HG02759 (cell line): ENCODE results near the gene MRPL36.

Experiments
- ATAC-seq: cut with Tn5 transposase; IDR thresholded peaks from one replicate; pipeline ENCODE4 v1.9.1; 2021; ENCODE audit warnings: mild to moderate bottlenecking, moderate library complexity; ENCODE audit not compliant: unreplicated experiment

MRPL36 gene

DNA sequence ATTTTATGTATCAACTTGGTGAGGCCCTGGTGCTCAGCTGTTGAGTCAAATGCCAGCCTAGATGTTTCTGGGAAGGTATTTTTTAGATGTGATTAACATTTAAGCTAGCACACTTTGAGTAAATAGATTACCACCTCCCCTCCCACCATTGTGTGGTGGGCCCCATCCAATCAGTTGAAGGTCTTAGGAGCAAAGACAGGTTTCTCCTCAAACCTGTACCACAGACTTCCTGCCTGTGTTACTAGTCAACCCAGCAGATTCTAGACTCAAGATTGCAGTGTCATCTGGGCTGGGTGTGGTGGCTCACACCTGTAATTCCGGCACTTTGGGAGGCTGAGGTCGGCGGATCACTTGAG lies 33.8 kb downstream of the MRPL36 start:
- ATAC-seq = no peak

DNA sequence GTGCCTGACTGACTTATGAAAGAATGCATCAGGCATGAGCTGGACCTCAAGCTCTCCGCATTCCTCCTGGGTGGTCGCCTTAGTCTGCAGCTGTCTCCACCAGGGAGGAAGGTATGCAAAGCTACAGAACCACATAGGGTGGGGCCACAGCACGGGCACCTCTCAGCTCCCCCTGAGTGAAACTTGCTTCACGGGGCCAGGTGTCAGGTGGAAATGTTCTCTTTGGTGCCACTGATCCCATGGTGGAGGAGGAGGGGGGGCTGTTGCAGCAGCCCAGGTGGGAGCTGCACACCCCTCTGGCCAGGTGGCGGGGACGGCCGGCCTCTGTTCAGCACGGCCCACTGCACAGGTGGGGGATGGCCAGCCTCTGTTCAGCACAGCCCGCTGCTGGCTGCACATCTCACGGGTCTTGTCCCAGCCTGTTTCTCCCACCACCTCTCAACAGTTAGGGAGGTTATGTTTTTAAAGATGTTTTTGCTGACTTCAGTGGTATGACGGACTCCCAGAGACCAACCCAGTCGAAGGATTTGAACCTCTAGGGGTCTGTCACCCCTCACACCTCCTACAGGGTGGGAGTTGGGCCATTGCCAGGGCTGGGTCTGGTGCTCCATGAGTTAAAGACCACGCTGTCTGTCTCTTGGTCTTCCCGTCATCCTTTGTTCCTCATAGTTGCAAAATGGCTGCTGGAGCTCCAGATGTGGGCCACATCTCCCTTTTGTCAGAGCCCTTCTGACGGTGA lies 34.3 kb downstream of the MRPL36 start:
- ATAC-seq = peak; percentile 45

DNA sequence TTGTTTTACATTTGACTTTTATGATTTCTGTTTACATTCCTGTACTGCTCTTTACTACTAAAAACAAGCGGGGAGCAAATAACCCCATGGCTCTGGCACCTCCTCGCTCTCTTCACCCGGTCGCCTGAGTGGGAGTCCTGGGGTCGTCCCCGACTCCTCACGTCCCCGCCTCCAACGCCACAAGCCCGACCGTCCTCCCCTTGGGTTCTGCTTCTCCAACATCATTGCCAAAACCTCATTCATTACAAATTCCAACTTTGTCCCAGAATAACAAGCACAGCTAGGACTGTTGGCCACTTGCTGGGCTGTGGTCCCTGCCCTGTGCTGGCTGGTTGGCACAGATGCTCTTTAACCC lies 35.1 kb downstream of the MRPL36 start:
- ATAC-seq = no peak

DNA sequence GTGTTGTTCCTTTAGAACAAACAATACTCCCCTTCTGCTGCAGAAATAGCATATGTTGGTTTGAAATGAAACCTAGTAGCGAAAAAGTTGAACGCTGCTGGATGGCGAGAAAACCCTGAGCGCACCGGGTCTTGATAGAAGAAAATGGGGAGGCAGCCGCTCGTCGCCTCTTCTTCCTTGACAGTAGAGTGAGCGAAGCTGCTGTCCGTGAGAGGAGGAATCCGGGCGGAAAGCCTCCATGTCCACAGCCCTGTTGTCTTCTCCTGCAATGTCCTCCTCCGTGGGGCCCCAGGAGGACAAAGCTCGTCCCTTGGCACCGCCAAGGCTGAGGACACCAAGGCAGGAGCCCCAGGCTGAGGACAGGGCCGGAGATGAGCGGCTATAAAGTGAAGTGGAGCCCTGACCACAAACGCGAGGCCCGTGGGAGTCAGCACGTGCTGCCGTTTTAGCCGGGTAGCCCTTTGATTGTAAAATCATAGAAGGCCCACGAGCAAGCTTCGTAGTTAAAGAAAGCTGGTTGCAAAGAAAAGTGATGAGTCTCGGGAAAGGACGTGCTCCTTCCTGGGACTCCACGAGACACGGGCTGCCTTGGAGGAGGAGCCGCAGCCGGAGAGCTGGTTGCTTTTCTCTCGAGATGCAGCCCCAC lies 35.6 kb downstream of the MRPL36 start:
- ATAC-seq = no peak

DNA sequence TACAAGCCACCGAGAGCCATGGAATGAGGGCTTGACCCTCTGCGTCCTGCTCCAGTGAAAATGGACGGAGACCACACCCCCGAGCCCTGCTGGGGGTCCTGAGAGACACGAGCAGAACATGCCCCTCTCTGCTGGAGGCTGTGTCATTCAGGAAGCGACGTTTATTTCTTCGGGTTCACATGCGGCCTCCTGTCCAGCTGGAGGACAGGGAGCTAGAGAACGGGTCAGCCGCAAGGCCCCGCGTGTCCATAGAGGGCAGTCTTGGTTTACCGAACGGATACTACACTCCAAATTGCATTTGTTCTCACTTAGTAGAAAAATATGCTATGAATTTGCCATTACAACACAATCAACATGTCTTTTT lies 36.1 kb downstream of the MRPL36 start:
- no peak for ATAC-seq

DNA sequence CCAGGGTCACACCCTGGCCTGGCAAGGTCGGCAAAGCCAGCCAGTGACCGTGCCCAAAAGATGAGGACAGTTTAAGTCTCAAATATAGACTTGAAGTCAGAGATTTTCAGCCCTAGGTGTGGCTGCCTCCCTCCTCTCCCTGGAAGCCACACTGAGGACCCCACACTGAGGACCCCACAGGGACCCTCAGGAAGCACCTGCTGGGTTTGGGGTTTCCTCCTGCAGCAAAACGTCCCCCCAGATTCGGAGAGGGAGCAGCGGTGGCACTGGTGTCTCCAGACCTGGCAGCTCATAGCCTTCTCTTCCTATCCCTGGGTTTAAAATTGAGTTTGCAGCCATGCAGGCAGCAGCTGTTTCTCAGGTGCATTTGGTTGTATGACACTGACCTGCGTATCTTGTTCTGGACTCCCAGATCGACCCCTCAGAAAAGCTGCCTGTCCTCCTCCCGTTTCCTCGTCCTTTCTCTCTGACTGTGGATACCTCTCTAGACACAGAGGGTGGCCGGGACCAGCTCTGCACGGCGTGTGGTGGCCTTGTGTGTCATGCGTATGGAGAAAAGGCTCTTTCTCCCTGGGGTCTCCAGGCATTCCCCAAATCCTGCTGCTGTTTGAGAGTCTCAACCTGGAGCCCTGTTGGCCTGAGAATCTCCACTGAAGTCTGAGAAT lies 36.6 kb downstream of the MRPL36 start:
- ATAC-seq = no peak

DNA sequence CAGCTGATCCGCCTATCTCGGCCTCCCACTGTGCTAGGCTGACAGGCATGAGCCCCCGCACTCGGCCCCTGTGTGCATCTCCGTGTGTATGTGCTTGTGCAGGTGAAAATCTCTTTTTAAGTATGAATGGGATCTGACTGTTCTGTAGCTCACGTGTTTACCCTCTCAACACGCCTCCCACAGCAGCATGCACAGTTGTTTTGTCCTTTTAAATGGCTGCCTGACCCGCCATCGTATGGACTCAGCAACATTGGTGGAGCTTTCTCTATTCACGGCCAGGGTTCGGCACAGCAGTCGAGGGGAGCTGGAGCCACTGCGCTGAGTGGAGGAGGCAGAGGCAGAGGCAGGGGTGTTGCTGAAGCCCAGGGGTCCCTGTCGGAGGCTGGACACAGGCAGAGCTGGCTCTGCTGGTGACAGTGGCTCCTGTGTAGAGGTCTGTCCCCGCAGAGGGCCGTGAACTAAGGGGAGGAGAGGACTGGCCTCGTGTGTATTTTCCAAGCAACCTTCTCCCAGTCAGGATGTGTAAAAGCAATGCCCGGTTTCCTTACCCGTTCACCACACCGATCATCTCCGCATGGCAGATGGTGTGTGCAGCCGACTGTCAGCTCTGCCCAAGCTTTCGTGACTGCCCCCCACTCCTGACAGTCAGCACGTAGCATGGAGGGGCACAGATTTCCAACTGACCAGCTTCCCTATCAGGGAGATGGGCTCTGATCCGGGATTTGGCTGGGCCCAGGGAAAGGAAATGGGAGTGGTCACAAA lies 37.3 kb downstream of the MRPL36 start:
- no peak for ATAC-seq

DNA sequence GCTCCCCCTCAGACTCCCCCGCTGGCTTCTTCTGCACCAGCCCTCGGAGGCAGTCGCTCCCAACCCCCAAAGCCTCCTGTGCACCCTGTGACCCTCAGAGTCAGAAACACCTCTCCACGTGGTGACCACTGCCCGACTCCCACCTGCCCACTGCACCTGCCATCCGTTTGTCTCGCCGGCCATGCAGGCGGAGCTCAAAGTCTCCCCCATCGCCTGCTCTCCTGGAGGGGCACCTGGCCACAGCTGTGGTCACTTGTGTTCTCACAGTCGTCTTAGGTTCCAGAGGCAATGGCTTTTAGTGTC lies 38.2 kb downstream of the MRPL36 start:
- ATAC-seq = no peak

DNA sequence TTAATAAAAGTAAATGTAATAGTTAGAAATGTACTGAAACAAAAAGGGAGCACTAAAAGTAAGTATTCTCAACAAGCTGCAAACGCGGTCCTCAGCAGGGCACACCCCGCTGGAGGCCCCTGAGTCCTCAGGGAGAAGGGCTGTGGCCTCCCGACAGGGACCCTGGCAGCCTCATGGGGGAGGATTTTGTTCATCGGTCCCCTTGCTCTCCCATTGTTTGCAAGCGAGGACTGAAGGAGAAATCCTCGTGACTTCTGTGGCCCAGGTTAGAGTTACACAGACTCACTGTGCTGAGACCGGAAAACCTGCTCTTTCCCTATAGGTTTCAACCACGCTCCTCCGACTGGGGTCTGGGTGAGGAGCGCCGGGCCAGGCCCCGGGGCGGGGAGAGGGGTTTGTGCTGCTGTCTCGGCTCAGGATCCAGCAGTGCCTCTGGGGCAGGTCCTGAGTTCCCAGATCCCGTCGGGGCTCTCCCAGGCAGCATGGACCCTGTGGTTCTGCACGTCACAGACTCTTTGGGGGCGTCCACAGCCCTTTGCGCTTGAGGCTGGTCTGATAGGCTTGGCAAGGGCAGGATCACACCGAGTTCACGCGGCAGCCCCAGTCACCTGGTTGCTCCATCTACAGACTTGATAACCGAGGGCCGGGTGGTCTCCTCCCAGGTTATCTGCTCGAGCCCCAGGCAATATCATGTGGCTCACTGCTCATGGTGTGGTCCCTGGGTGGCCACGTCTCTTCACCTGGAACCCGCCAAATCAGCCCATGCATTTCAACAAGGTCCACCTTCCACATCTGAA lies 38.8 kb downstream of the MRPL36 start:
- ATAC-seq = no peak

DNA sequence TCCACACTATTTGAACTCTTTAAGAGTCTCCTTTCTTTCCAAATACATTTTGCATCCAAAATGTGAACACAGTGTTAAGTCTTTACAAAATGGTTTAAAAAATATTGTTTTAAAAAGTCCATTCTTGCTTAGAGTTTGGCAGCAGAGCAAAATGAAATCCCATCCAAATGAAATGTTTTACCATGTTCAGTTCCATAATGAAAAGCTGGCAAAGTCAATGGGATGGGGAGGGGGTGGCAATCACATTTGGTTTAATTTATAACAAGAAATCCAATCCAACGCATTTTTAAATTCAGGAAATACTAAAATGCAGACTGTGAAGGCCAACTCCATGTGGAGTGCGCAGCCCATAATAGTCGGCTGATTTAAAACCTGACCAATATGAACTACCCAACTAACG lies 39.4 kb downstream of the MRPL36 start:
- ATAC-seq = no peak

DNA sequence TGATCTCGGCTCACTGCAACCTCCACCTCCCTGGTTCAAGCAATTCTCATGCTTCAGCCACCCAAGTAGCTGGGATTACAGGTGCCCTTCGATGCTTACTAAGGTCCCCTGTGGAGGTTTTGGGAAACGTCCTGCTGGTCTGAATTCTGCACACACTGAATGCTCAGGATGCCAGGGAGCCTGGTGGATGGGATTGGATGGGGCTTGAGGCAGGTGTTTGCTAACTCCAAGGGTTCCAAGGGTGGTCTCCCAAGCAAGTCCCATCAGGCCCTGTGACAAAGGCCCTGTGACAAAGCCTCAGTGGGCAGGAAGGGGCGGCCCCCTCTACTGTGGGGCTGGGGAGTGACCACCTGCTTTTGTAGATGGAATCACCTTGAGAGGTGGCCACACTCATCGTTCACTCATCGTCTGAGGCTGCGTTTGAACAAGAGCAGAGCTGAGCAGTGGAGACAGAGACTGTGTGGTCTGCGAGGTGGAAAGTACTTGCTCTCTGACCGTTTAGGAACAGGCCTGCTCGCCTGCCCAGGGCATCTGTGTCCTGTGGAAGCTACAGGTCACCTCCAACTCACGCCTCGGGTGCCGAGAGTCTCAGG lies 40.2 kb downstream of the MRPL36 start:
- ATAC-seq = no peak

DNA sequence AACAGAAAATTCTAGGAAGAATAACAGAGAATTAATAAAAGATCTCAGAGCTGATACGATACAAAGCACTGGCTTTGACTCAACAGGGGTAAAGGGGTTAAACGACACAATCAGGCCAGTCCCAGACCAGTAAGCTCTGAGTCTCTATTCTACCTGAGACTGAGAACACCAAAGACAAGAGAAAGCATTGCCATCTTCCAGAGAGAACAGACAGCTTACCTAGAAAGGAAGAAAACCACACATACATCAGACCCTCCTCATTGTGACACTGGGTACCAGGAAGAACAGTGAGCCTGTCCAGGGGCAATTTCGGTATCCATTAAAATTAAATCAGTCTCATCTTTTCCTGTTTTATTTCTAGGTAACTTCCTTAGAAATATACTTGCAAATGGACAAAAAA lies 41.1 kb downstream of the MRPL36 start:
- no peak for ATAC-seq

DNA sequence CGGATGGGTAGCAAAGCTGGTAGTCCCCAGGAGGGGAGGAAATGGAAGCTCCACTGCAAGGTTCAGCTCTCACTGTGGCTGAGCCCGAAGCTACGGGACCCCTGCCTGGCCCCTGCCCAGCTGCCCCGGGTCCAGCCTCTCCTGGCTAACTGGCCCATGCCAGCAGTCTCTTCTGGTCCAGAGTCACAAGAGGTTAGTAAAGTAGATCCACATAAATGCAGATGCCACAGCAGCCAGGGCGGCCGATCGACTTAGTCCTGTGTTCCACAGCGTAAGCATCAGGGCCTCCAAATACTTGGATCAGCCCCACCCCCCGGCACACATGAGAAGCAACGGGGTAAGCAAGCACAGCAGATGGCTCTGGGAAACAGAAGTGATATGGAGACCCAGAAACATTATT lies 42.1 kb downstream of the MRPL36 start:
- no peak for ATAC-seq

DNA sequence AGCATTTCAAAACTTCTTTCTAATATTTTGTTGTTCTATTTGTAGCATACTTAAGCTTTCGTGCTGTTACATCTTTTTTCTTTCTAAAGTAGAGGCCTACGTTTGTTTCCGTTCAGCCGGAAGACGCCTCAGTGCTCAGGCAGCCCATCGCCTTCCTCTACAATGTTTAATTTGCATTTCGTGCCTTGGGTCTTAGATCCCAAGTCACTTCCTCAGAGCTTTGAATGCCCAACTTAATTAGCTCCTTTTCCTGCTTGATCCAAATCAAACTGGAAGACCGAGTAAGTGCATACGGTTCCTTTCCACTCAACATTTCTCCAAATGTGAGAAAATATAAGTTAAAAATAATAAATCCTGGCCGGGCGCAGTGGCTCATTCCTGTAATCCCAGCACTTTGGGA lies 43.2 kb downstream of the MRPL36 start:
- no peak for ATAC-seq

DNA sequence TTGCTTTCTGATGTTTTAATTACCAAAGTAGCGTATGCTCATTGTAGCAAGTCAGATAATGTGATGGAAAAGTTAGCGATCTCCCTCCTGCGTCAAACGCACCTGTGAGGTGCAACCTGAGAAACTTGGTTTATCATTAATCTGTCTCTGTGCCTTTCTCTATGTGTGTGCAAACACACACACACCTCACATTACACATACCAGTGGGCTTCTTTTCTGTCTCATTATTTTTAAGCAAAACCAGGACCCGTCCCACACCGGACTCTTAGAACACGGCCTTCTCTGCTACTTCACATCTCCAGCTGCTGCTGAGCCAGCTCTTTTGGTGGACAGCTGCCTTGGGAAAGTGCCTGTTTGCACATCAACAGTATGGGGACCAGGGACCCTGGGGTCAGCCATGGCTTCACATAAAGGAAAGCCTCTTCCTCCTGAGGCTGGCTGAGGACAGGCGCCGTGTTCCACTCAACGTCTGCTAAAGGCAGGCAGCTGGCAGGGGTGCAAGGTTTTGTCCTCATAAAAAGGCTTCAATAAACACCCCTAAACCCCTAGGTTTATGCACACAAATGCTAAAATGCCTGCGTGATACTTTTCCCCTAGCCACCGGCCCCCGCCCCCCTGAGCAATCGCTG lies 44.2 kb downstream of the MRPL36 start:
- no peak for ATAC-seq

DNA sequence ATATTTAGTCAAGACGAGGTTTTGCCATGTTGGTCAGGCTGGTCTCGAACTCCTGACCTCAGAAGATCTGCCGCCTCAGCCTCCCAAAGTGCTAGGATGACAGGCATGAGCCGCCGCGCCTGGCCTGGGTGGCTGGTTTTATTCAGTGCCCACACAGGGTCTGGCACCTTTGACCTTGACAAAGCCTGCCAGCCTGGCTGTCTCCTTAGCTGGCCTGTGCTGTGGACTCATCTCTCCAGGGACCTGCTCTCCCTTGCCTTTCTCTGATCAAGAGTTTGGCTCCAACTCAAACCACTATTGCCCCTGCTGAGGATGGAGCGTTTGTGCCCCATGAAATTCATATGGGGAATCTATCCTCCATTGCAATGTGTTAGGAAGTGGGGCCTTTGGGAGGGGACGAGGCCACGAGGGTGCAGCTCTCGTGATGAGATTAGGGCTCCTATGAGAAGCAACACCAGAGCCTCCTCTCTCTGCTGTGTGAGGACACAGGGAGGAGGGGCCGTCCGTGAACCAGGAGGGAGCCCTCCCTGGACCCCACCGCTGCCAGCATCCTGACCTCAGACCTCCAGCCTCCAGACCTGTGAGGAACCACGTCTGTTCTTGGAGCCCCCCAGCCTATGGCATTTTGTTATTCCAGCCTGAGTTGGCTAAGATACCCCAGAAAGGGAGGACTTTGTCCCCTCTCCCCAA lies 45.0 kb downstream of the MRPL36 start:
- ATAC-seq = no peak

DNA sequence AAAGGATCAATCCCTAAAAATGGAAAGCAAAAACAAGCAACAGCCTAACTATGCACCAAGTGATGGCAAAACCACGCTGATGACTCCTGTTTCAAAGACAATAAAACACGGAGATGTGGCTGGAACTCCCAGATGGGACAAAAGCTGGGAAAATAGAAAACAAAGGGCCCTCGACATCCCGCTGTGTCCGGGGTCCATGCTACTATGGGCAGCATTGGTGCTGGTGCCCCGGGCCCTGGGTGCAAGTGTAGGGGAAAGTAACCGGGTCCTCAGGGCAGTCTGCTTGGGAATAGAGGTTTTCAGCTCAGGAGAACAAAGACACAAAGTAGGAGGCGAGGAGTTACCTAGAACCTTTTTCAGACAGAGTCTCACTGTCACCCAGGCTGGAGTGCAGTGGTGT lies 46.1 kb downstream of the MRPL36 start:
- no peak for ATAC-seq

DNA sequence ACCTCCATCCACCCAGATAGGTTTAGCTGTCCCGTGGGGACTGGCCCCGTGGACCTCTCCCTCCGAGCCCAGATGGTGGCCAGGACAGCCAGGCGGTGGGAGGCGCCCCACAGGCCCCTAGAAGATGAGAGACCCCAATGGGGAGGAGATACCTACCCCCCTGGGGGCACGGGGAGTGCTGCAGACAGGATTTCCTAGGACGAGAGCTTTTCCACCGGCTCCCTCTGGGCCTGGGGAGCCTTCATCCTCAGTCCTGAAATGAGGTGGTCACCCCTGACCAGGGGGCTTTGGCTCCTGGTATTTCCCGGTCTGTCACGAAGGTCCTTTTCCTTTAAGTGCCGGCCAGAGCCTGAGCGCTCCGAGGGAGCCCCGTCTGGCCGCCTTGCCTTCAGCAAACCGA lies 46.8 kb downstream of the MRPL36 start:
- ATAC-seq = no peak

DNA sequence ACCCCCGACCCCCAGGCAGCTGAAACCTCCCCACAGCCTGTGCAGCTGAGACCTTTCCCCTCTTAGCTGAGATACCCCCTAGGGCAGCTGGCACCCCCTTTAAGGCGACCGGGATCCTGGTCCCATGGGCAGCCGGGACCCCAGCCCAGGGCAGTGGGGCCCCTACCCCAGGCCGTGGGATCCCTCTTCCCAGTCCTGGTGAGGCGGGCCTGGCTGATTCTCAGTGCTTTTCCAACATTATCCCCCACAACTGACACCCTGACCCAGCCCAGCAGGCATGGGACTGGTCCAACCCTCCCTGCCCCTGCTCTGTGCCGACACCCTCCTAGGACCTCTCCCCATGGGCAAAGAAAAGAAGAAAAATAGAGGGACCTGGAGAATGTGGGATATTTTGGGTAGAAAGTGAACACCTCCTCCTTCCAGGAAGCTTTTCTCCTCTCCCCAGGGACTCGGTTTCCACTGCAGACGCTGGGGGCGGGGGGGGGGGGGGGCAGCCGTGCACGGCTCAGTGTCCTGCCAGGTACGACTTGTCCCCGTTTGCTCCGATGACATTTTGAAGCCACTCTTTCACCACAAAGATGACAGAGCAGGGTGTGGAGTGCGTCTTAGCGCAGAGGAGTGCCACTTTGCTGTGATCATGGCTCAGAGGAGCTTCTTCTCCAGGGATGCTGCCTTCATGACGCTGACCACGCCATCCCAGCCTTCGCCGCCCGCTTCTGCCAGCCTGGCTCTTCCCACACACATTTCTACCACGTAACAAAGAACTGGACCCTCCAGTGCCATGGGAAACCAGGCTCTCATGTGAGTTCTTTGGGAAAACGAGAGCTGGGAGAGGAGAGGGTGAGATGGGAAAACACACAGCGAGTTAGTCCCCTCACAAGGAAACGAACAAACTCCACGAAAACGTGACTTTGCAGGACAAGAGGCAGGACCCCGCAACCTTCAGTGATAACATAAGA lies 47.5 kb downstream of the MRPL36 start:
- ATAC-seq = no peak
